HEK293 (cell line): ENCODE results near the gene ACIN1.

ENCODE experiments used
- GLI4 ChIP-seq: fragments of 450-650 bp; formaldehyde crosslinking; IDR thresholded peaks from 2 replicates; pipeline ENCODE4 v1.5.1; 2016; ENCODE audit warnings: missing biosample characterization, missing genetic modification characterization
- HOXA7 ChIP-seq: sonication (generic); formaldehyde crosslinking; IDR thresholded peaks from 2 replicates; pipeline ENCODE4 v1.8.1; 2022; ENCODE audit warnings: missing genetic modification reagents, borderline replicate concordance
- MZF1 ChIP-seq: fragments of 450-650 bp; formaldehyde crosslinking; IDR thresholded peaks from 2 replicates; pipeline ENCODE4 v1.5.1; 2017; ENCODE audit warnings: missing biosample characterization, missing genetic modification characterization, borderline replicate concordance
- SETDB1 ChIP-seq: IDR thresholded peaks from one replicate; pipeline ENCODE4 v1.6.1; 2017; ENCODE audit warnings: mild to moderate bottlenecking, low read length, moderate library complexity, mixed read lengths; ENCODE audit not compliant: insufficient read length
- SP7 ChIP-seq: fragments of 450-650 bp; formaldehyde crosslinking; IDR thresholded peaks from 2 replicates; pipeline ENCODE4 v1.5.1; 2016; ENCODE audit warnings: missing biosample characterization, missing genetic modification characterization
- ZNF132 ChIP-seq: fragments of 450-650 bp; formaldehyde crosslinking; IDR thresholded peaks from 2 replicates; pipeline ENCODE4 v1.5.1; 2017; ENCODE audit warnings: missing biosample characterization, missing genetic modification characterization, borderline replicate concordance
- ZNF133 ChIP-seq: fragments of 450-650 bp; formaldehyde crosslinking; IDR thresholded peaks from 2 replicates; pipeline ENCODE4 v1.5.1; 2016; ENCODE audit warnings: missing biosample characterization, missing genetic modification characterization
- ZNF221 ChIP-seq: fragments of 450-650 bp; formaldehyde crosslinking; IDR thresholded peaks from 2 replicates; pipeline ENCODE4 v1.5.1; 2017; ENCODE audit warnings: missing biosample characterization, missing genetic modification characterization, borderline replicate concordance
- ZNF302 ChIP-seq: fragments of 450-650 bp; formaldehyde crosslinking; IDR thresholded peaks from 2 replicates; pipeline ENCODE4 v1.5.1; 2016; ENCODE audit warnings: missing biosample characterization, missing genetic modification characterization, low read depth
- ZNF354C ChIP-seq: fragments of 450-650 bp; formaldehyde crosslinking; IDR thresholded peaks from 2 replicates; pipeline ENCODE4 v1.5.1; 2016; ENCODE audit warnings: missing biosample characterization, missing genetic modification characterization, low read depth, borderline replicate concordance
- ZNF501 ChIP-seq: fragments of 450-650 bp; formaldehyde crosslinking; IDR thresholded peaks from 2 replicates; pipeline ENCODE4 v1.5.1; 2016; ENCODE audit warnings: missing biosample characterization, missing genetic modification characterization
- ZNF555 ChIP-seq: fragments of 450-650 bp; formaldehyde crosslinking; conservative IDR thresholded peaks from 2 replicates; pipeline ENCODE4 v1.5.1; 2017; ENCODE audit warnings: missing biosample characterization, mild to moderate bottlenecking, missing genetic modification characterization, inconsistent platforms
- ZNF701 ChIP-seq: fragments of 450-650 bp; formaldehyde crosslinking; IDR thresholded peaks from 2 replicates; pipeline ENCODE4 v1.5.1; 2016; ENCODE audit warnings: missing biosample characterization, missing genetic modification characterization
- ZNF830 ChIP-seq: fragments of 450-650 bp; IDR thresholded peaks from 2 replicates; pipeline ENCODE4 v1.5.0; 2018; ENCODE audit warnings: missing biosample characterization, missing genetic modification characterization, low read depth, mild to moderate bottlenecking, moderate library complexity
- ZNF837 ChIP-seq: fragments of 450-650 bp; formaldehyde crosslinking; IDR thresholded peaks from 2 replicates; pipeline ENCODE4 v1.5.1; 2016; ENCODE audit warnings: missing biosample characterization, missing genetic modification characterization
- TF ChIP-seq, protein P1 (sequence below): fragments of 450-650 bp; formaldehyde crosslinking; IDR thresholded peaks from 2 replicates; pipeline ENCODE4; 2016; ENCODE audit warnings: missing biosample characterization, missing genetic modification characterization
- TF ChIP-seq, protein P2 (sequence below): fragments of 450-650 bp; formaldehyde crosslinking; IDR thresholded peaks from 2 replicates; pipeline ENCODE4 v1.5.1; 2016; ENCODE audit warnings: missing biosample characterization, missing genetic modification characterization, borderline replicate concordance
- TF ChIP-seq, protein P3 (sequence below): IDR thresholded peaks from 2 replicates; pipeline ENCODE4 v1.6.1; 2011; ENCODE audit warnings: mild to moderate bottlenecking, low read depth, low read length, borderline replicate concordance
- TF ChIP-seq, protein P4 (sequence below): fragments of 450-650 bp; formaldehyde crosslinking; IDR thresholded peaks from 2 replicates; pipeline ENCODE4 v1.5.1; 2016; ENCODE audit warnings: missing biosample characterization, missing genetic modification characterization
- TF ChIP-seq, protein P5 (sequence below): fragments of 450-650 bp; formaldehyde crosslinking; IDR thresholded peaks from 2 replicates; pipeline ENCODE4 v1.5.1; 2017; ENCODE audit warnings: missing biosample characterization, missing genetic modification characterization
- TF ChIP-seq, protein P6 (sequence below): fragments of 450-650 bp; formaldehyde crosslinking; optimal IDR thresholded peaks from 2 replicates; pipeline ENCODE3; 2016; ENCODE audit warnings: missing biosample characterization, mild to moderate bottlenecking, missing genetic modification characterization
- TF ChIP-seq, protein P7 (sequence below): fragments of 450-650 bp; formaldehyde crosslinking; IDR thresholded peaks from 2 replicates; pipeline ENCODE4 v1.5.1; 2017; ENCODE audit warnings: missing biosample characterization, missing genetic modification characterization

The ACIN1 gene

DNA sequence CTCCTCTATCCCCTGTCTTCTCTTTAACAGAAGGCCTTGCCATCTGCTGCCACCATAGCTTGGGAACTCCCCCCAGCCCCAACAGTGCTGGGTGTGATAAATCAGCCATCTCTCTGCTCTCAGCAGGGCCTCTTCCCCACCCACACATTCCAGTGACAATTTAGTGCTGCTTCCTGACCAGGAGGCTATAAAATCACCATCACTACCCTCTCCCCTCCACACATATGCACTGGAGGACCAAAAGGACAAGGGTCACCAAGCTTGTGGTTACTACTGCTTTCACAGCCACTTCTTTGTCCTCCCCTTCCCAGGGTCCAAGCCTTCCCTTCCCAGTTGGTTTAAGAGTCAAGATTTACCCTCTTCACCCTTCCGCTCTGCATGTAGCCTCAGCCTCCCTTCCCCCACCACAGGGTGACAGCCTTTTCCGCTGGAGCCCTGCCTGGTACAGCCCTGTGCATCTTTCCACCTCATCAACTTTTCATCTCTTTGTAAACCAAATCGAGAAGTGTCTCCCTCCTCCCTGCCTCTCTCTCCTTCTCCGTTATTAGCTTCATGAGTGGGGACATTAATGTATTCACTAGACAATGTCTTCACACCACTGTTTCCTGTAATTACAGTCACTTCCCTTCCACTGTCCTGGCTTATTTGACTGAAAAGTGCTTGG is 69.7 kb downstream of the ACIN1 start (continued):
- TF ChIP-seq ZNF837 (tag by site-specific recombination) (no peak), MZF1 (tag by site-specific recombination) (no peak), ZNF701 (tag by site-specific recombination) (no peak), ZNF501 (tag by site-specific recombination) (no peak), ZNF302 (tag by site-specific recombination) (no peak), ZNF354C (no peak), ZNF221 (tag by site-specific recombination) (no peak), ZNF830 (tag by site-specific recombination) (no peak), ZNF133 (tag by site-specific recombination) (no peak), ZNF555 (no peak), SP7 (tag by site-specific recombination) (peak; percentile 85), SETDB1 (no peak), GLI4 (tag by site-specific recombination) (no peak), HOXA7 (CRISPR knock-in tag) (no peak), ZNF132 (tag by site-specific recombination) (no peak)
- TF ChIP-seq, protein P1, sequence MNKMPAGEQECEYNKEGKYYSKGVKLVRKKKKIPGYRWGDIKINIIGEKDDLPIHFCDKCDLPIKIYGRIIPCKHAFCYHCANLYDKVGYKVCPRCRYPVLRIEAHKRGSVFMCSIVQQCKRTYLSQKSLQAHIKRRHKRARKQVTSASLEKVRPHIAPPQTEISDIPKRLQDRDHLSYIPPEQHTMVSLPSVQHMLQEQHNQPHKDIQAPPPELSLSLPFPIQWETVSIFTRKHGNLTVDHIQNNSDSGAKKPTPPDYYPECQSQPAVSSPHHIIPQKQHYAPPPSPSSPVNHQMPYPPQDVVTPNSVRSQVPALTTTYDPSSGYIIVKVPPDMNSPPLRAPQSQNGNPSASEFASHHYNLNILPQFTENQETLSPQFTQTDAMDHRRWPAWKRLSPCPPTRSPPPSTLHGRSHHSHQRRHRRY (tag by site-specific recombination): no peak
- TF ChIP-seq, protein P2, sequence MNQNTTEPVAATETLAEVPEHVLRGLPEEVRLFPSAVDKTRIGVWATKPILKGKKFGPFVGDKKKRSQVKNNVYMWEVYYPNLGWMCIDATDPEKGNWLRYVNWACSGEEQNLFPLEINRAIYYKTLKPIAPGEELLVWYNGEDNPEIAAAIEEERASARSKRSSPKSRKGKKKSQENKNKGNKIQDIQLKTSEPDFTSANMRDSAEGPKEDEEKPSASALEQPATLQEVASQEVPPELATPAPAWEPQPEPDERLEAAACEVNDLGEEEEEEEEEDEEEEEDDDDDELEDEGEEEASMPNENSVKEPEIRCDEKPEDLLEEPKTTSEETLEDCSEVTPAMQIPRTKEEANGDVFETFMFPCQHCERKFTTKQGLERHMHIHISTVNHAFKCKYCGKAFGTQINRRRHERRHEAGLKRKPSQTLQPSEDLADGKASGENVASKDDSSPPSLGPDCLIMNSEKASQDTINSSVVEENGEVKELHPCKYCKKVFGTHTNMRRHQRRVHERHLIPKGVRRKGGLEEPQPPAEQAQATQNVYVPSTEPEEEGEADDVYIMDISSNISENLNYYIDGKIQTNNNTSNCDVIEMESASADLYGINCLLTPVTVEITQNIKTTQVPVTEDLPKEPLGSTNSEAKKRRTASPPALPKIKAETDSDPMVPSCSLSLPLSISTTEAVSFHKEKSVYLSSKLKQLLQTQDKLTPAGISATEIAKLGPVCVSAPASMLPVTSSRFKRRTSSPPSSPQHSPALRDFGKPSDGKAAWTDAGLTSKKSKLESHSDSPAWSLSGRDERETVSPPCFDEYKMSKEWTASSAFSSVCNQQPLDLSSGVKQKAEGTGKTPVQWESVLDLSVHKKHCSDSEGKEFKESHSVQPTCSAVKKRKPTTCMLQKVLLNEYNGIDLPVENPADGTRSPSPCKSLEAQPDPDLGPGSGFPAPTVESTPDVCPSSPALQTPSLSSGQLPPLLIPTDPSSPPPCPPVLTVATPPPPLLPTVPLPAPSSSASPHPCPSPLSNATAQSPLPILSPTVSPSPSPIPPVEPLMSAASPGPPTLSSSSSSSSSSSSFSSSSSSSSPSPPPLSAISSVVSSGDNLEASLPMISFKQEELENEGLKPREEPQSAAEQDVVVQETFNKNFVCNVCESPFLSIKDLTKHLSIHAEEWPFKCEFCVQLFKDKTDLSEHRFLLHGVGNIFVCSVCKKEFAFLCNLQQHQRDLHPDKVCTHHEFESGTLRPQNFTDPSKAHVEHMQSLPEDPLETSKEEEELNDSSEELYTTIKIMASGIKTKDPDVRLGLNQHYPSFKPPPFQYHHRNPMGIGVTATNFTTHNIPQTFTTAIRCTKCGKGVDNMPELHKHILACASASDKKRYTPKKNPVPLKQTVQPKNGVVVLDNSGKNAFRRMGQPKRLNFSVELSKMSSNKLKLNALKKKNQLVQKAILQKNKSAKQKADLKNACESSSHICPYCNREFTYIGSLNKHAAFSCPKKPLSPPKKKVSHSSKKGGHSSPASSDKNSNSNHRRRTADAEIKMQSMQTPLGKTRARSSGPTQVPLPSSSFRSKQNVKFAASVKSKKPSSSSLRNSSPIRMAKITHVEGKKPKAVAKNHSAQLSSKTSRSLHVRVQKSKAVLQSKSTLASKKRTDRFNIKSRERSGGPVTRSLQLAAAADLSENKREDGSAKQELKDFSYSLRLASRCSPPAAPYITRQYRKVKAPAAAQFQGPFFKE: no peak
- TF ChIP-seq, protein P3, sequence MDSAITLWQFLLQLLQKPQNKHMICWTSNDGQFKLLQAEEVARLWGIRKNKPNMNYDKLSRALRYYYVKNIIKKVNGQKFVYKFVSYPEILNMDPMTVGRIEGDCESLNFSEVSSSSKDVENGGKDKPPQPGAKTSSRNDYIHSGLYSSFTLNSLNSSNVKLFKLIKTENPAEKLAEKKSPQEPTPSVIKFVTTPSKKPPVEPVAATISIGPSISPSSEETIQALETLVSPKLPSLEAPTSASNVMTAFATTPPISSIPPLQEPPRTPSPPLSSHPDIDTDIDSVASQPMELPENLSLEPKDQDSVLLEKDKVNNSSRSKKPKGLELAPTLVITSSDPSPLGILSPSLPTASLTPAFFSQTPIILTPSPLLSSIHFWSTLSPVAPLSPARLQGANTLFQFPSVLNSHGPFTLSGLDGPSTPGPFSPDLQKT: no peak
- TF ChIP-seq, protein P4, sequence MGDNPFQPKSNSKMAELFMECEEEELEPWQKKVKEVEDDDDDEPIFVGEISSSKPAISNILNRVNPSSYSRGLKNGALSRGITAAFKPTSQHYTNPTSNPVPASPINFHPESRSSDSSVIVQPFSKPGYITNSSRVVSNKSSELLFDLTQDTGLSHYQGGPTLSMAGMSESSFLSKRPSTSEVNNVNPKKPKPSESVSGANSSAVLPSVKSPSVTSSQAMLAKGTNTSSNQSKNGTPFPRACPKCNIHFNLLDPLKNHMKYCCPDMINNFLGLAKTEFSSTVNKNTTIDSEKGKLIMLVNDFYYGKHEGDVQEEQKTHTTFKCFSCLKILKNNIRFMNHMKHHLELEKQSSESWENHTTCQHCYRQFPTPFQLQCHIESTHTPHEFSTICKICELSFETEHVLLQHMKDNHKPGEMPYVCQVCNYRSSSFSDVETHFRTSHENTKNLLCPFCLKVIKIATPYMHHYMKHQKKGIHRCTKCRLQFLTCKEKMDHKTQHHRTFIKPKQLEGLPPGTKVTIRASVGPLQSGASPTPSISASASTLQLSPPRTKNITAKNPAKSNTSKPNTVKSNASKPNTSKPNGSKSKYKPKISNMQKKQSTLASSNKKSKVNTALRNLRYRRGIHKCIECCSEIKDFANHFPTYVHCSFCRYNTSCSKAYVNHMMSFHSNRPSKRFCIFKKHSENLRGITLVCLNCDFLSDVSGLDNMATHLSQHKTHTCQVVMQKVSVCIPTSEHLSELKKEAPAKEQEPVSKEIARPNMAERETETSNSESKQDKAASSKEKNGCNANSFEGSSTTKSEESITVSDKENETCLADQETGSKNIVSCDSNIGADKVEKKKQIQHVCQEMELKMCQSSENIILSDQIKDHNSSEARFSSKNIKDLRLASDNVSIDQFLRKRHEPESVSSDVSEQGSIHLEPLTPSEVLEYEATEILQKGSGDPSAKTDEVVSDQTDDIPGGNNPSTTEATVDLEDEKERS: no peak
- TF ChIP-seq, protein P5, sequence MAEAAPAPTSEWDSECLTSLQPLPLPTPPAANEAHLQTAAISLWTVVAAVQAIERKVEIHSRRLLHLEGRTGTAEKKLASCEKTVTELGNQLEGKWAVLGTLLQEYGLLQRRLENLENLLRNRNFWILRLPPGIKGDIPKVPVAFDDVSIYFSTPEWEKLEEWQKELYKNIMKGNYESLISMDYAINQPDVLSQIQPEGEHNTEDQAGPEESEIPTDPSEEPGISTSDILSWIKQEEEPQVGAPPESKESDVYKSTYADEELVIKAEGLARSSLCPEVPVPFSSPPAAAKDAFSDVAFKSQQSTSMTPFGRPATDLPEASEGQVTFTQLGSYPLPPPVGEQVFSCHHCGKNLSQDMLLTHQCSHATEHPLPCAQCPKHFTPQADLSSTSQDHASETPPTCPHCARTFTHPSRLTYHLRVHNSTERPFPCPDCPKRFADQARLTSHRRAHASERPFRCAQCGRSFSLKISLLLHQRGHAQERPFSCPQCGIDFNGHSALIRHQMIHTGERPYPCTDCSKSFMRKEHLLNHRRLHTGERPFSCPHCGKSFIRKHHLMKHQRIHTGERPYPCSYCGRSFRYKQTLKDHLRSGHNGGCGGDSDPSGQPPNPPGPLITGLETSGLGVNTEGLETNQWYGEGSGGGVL (tag by site-specific recombination): no peak
- TF ChIP-seq, protein P6, sequence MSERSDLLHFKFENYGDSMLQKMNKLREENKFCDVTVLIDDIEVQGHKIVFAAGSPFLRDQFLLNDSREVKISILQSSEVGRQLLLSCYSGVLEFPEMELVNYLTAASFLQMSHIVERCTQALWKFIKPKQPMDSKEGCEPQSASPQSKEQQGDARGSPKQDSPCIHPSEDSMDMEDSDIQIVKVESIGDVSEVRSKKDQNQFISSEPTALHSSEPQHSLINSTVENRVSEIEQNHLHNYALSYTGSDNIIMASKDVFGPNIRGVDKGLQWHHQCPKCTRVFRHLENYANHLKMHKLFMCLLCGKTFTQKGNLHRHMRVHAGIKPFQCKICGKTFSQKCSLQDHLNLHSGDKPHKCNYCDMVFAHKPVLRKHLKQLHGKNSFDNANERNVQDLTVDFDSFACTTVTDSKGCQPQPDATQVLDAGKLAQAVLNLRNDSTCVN (tag by site-specific recombination): no peak
- TF ChIP-seq, protein P7, sequence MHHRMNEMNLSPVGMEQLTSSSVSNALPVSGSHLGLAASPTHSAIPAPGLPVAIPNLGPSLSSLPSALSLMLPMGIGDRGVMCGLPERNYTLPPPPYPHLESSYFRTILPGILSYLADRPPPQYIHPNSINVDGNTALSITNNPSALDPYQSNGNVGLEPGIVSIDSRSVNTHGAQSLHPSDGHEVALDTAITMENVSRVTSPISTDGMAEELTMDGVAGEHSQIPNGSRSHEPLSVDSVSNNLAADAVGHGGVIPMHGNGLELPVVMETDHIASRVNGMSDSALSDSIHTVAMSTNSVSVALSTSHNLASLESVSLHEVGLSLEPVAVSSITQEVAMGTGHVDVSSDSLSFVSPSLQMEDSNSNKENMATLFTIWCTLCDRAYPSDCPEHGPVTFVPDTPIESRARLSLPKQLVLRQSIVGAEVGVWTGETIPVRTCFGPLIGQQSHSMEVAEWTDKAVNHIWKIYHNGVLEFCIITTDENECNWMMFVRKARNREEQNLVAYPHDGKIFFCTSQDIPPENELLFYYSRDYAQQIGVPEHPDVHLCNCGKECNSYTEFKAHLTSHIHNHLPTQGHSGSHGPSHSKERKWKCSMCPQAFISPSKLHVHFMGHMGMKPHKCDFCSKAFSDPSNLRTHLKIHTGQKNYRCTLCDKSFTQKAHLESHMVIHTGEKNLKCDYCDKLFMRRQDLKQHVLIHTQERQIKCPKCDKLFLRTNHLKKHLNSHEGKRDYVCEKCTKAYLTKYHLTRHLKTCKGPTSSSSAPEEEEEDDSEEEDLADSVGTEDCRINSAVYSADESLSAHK: no peak
